Trophoblast cell (in vitro differentiated cells and primary cell): Measurements from ENCODE around the gene UBXN1.

Source experiments
- DNase-seq, 2 donors: peaks; one replicate each; pipeline ENCODE4 v3.0.0-alpha.2; 2016
- H2AFZ ChIP-seq: 2 replicates; pipeline ENCODE4 v1.6.1; 2013; ENCODE audit warnings: low read length, moderate library complexity, mild to moderate bottlenecking; ENCODE audit not compliant: insufficient read depth, poor library complexity
- H2AK5ac ChIP-seq: 2 replicates; pipeline ENCODE4 v1.6.1; 2013; ENCODE audit warnings: mild to moderate bottlenecking, low read length
- H2BK120ac ChIP-seq: 2 replicates; pipeline ENCODE4 v1.6.1; 2013; ENCODE audit warnings: low read length, mild to moderate bottlenecking, moderate library complexity; ENCODE audit not compliant: insufficient read depth, poor library complexity
- H2BK12ac ChIP-seq: 2 replicates; pipeline ENCODE4 v1.6.1; 2013; ENCODE audit warnings: mild to moderate bottlenecking, low read length, moderate library complexity
- H2BK5ac ChIP-seq: 2 replicates; pipeline ENCODE4 v1.6.1; 2013; ENCODE audit warnings: low read length, low read depth, moderate library complexity, mild to moderate bottlenecking; ENCODE audit not compliant: poor library complexity
- H3K14ac ChIP-seq: 2 replicates; pipeline ENCODE4 v1.6.1; 2013; ENCODE audit warnings: mild to moderate bottlenecking, low read length
- H3K18ac ChIP-seq: 2 replicates; pipeline ENCODE4 v1.6.1; 2013; ENCODE audit warnings: mild to moderate bottlenecking, low read length
- H3K23ac ChIP-seq: 2 replicates; pipeline ENCODE4 v1.6.1; 2013; ENCODE audit warnings: low read length
- H3K27ac ChIP-seq: 2 replicates; pipeline ENCODE4 v1.5.1; 2013; ENCODE audit warnings: low read depth, mild to moderate bottlenecking, inconsistent platforms, low read length, moderate library complexity
- H3K27me3 ChIP-seq: 2 replicates; pipeline ENCODE4 v1.6.1; 2013; ENCODE audit warnings: inconsistent platforms, mild to moderate bottlenecking, low read length, moderate library complexity; ENCODE audit not compliant: insufficient read depth
- H3K36me3 ChIP-seq, 2 experiments: 1 replicate in 1 of 2; 2 replicates in 1 of 2; pipeline ENCODE4 v1.6.1; 2013; ENCODE audit warnings: low read length in 2 of 2, mild to moderate bottlenecking in 2 of 2, moderate library complexity in 1 of 2; ENCODE audit not compliant: insufficient read depth in 2 of 2, control insufficient read depth in 1 of 2
- H3K4ac ChIP-seq: 2 replicates; pipeline ENCODE4 v1.6.1; 2013; ENCODE audit warnings: low read depth, mild to moderate bottlenecking, low read length, moderate library complexity
- H3K4me1 ChIP-seq, 2 experiments: 1 replicate in 1 of 2; 2 replicates in 1 of 2; pipeline ENCODE4 v1.6.1; 2013; ENCODE audit warnings: low read length in 2 of 2, mild to moderate bottlenecking in 2 of 2, moderate library complexity in 1 of 2; ENCODE audit not compliant: insufficient read depth in 2 of 2, control insufficient read depth in 1 of 2
- H3K4me2 ChIP-seq: 2 replicates; pipeline ENCODE4 v1.6.1; 2013; ENCODE audit warnings: inconsistent platforms, mild to moderate bottlenecking, low read length, moderate library complexity
- H3K4me3 ChIP-seq: 2 replicates; pipeline ENCODE4 v1.5.1; 2013; ENCODE audit warnings: mild to moderate bottlenecking, low read depth, low read length, inconsistent platforms
- H3K79me1 ChIP-seq: one replicate; pipeline ENCODE4 v1.6.1; 2013; ENCODE audit warnings: low read length
- H3K79me2 ChIP-seq: 2 replicates; pipeline ENCODE4 v1.6.1; 2013; ENCODE audit warnings: low read length, mild to moderate bottlenecking; ENCODE audit not compliant: control insufficient read depth, insufficient read depth, poor library complexity
- H3K9ac ChIP-seq: 2 replicates; pipeline ENCODE4 v1.6.1; 2013; ENCODE audit warnings: mild to moderate bottlenecking, low read length
- H3K9me3 ChIP-seq: 2 replicates; pipeline ENCODE4 v1.6.1; 2013; ENCODE audit warnings: low read depth, mild to moderate bottlenecking, control low read depth, inconsistent platforms, low read length; ENCODE audit not compliant: insufficient read depth
- H4K12ac ChIP-seq: 2 replicates; pipeline ENCODE4 v1.6.1; 2013; ENCODE audit warnings: low read depth, mild to moderate bottlenecking, low read length, moderate library complexity
- H4K8ac ChIP-seq: 2 replicates; pipeline ENCODE4 v1.6.1; 2013; ENCODE audit warnings: low read depth, mild to moderate bottlenecking, low read length, moderate library complexity
- H4K91ac ChIP-seq: one replicate; pipeline ENCODE4 v1.6.1; 2013; ENCODE audit warnings: low read depth, mild to moderate bottlenecking, low read length, moderate library complexity
- WGBS: extraction: QIAGEN DNeasy Blood & Tissue Kit; methylation state at CpG from one replicate; pipeline ENCODE4 v1.1.7; 2013; ENCODE audit warnings: missing lambda C conversion rate; ENCODE audit not compliant: insufficient read length, insufficient coverage; ENCODE audit errors: extremely low coverage; 5-methylcytosine and 5-hydroxymethylcytosine counted together

Gene UBXN1

GRCh38 chr11:62708392-62708791 lies 29.5 kb upstream of the UBXN1 start:
- peak overlapping the region; percentile 2 for H3K18ac ChIP-seq
- H3K79me1 ChIP-seq = peaks cover 22% of the 10 kb centered on the region
- WGBS = no CpG with 5 or more reads among the region's 5 CpGs
- H3K27me3 ChIP-seq = no peaks in the 10 kb centered on the region
- H4K8ac ChIP-seq = peak overlapping the region; percentile 88
- no peaks in the 10 kb centered on the region for H3K9me3 ChIP-seq
- H2BK120ac ChIP-seq = no peak overlapping the region
- H3K9ac ChIP-seq = no peak overlapping the region
- H3K14ac ChIP-seq = peak overlapping the region; percentile 90
- peaks cover 10% of the 10 kb centered on the region for H3K79me2 ChIP-seq
- H2AFZ ChIP-seq = no peak overlapping the region
- DNase-seq = no peak
- peaks cover 2 to 13% of the 10 kb centered on the region in 2 experiments for H3K36me3 ChIP-seq
- H3K4me2 ChIP-seq = peak overlapping the region; percentile 90
- H3K4me3 ChIP-seq = no peak overlapping the region
- H2BK12ac ChIP-seq = no peak overlapping the region
- H4K12ac ChIP-seq = peak overlapping the region; percentile 87
- no peak overlapping the region for H2AK5ac ChIP-seq
- H3K4me1 ChIP-seq = peaks cover 25 to 30% of the 10 kb centered on the region in 2 experiments
- no peak overlapping the region for H3K4ac ChIP-seq
- peak overlapping the region; percentile 25 for H2BK5ac ChIP-seq
- H3K23ac ChIP-seq = no peak overlapping the region
- H4K91ac ChIP-seq = peak overlapping the region; percentile 76
- H3K27ac ChIP-seq = no peak overlapping the region

GRCh38 chr11:62707277-62707861 lies 28.5 kb upstream of the UBXN1 start, which contains the start of the genes BSCL2 and GNG3:
Gene BSCL2 (minus strand): TSS chr11:62707424. CDS start chr11:62707195, 229 bp downstream.
Gene GNG3 (plus strand): TSS chr11:62707676. CDS start chr11:62708296, 620 bp downstream.
- no peak within 1 kb of the TSS for H2BK12ac ChIP-seq
- peaks cover 10% of the 10 kb centered on the region for H3K79me2 ChIP-seq
- H3K23ac ChIP-seq = no peak within 1 kb of the TSS
- H3K4ac ChIP-seq = peak within 1 kb of the TSS; percentile 24
- peak within 1 kb of the TSS; percentile 76 for H3K27ac ChIP-seq
- H3K4me2 ChIP-seq = peak within 1 kb of the TSS; percentile 94
- H4K12ac ChIP-seq = peak within 1 kb of the TSS; percentile 87
- H3K36me3 ChIP-seq = peaks cover 2 to 12% of the 10 kb centered on the region in 2 experiments
- DNase-seq = no peak
- WGBS = no CpG with 5 or more reads among the region's 10 CpGs
- H3K14ac ChIP-seq = peak within 1 kb of the TSS; percentile 90
- peak within 1 kb of the TSS; percentile 88 for H4K8ac ChIP-seq
- H3K27me3 ChIP-seq = no peaks in the 10 kb centered on the region
- peak within 1 kb of the TSS; percentile 14 for H3K9ac ChIP-seq
- peak within 1 kb of the TSS; percentile 57 for H3K18ac ChIP-seq
- peaks cover 25 to 30% of the 10 kb centered on the region in 2 experiments for H3K4me1 ChIP-seq
- H3K4me3 ChIP-seq = peak within 1 kb of the TSS; percentile 68
- H2BK120ac ChIP-seq = peak within 1 kb of the TSS; percentile 38
- peaks cover 22% of the 10 kb centered on the region for H3K79me1 ChIP-seq
- H3K9me3 ChIP-seq = no peaks in the 10 kb centered on the region
- no peak within 1 kb of the TSS for H2AFZ ChIP-seq
- peak within 1 kb of the TSS; percentile 25 for H2BK5ac ChIP-seq
- H2AK5ac ChIP-seq = peak within 1 kb of the TSS; percentile 53
- H4K91ac ChIP-seq = peak within 1 kb of the TSS; percentile 76

GRCh38 chr11:62706850-62707247 lies 28.0 kb upstream of the UBXN1 start:
- Histone ChIP-seq H3K27ac (peak overlapping the region; percentile 76), H2AK5ac (peak overlapping the region; percentile 53), H4K91ac (no peak overlapping the region), H3K18ac (peak overlapping the region; percentile 57), H3K79me2 (peaks cover 10% of the 10 kb centered on the region), H4K12ac (no peak overlapping the region), H3K4ac (peak overlapping the region; percentile 24), H2BK120ac (peak overlapping the region; percentile 38), H3K23ac (no peak overlapping the region), H4K8ac (peak overlapping the region; percentile 30), H2BK12ac (no peak overlapping the region), H2AFZ (no peak overlapping the region), H3K27me3 (no peaks in the 10 kb centered on the region), H2BK5ac (peak overlapping the region; percentile 2), H3K9me3 (no peaks in the 10 kb centered on the region), H3K4me3 (peak overlapping the region; percentile 21), H3K79me1 (peaks cover 22% of the 10 kb centered on the region), H3K4me2 (peak overlapping the region; percentile 94), H3K4me1 (peaks cover 25 to 30% of the 10 kb centered on the region in 2 experiments), H3K36me3 (peaks cover 4 to 11% of the 10 kb centered on the region in 2 experiments), H3K9ac (peak overlapping the region; percentile 14), H3K14ac (peak overlapping the region; percentile 16)
- no peak for DNase-seq
- WGBS = no CpG with 5 or more reads among the region's 8 CpGs

- Histone ChIP-seq H3K36me3 (peaks cover 4 to 14% of the 10 kb centered on the region in 2 experiments), H3K4me3 (peak overlapping the region; percentile 85), H2AK5ac (peak overlapping the region; percentile 53), H3K18ac (peak overlapping the region; percentile 57), H4K12ac (peak overlapping the region; percentile 13), H4K8ac (peak overlapping the region; percentile 30), H3K9ac (peak overlapping the region; percentile 35), H3K79me2 (peaks cover 10% of the 10 kb centered on the region), H3K79me1 (peaks cover 22% of the 10 kb centered on the region), H4K91ac (no peak overlapping the region), H2BK12ac (no peak overlapping the region), H3K9me3 (no peaks in the 10 kb centered on the region), H3K14ac (peak overlapping the region; percentile 46), H2BK5ac (peak overlapping the region; percentile 3), H3K27ac (peak overlapping the region; percentile 76), H2BK120ac (peak overlapping the region; percentile 38), H3K23ac (no peak overlapping the region), H2AFZ (peak overlapping the region; percentile 86), H3K4me1 (peaks cover 25 to 30% of the 10 kb centered on the region in 2 experiments), H3K4ac (peak overlapping the region; percentile 24), H3K4me2 (peak overlapping the region; percentile 94), H3K27me3 (no peaks in the 10 kb centered on the region)
- no CpG with 5 or more reads among the region's 73 CpGs for WGBS
- peak; percentile 95 to 98 for DNase-seq
Observed at GRCh38 chr11:62705880-62706849, 27.3 kb upstream of the UBXN1 start.
